ENCODE data around the gene CASKIN1. TPM values are rescaled to one million over a fixed set of nuclear protein-coding genes. Genes with fewer than 3 reads are reported as not detected.

The CASKIN1 gene
- total RNA-seq, 1 donor from 2014 or later: under 0.01 TPM

DNA sequence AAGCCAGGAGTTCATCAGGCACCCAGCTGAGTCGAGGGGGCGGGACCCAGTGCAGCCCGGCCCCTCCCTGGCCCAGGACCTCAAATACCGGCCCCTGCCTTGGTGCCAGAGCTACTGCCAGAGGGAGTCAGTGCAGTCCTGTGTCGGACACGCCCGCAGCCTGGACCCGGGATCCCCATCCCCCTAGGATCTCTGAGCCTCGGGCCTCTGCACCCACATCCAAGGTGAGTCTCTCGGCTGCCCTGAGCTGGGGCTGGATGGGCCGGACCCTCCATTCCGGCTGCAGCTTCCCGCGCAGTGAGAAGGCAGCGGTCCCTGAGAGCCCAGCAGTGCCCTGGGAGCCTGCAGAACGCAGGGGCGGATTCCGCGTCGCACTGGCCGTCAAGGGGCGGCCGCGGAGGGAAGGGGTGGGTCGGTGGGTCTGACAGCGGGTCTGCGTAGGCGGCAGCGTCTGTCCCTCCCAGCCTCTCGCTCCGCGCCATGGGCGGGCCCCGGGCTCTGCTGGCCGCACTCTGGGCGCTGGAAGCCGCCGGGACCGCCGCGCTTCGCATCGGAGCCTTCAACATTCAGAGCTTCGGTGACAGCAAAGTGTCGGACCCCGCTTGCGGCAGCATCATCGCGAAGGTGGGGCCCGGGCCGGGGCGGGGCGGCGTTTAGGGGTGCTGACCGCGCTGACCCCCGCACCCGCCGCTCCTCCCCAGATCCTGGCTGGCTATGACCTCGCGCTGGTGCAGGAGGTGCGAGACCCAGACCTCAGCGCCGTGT is 40.1 kb upstream of the CASKIN1 start, which contains the start of gene DNASE1L2:
Gene DNASE1L2 (plus strand): TSS at position 108 of the 765 bp plus-strand sequence. CDS start 373 bp downstream, at position 481.
- TF ChIP-seq, protein P1, sequence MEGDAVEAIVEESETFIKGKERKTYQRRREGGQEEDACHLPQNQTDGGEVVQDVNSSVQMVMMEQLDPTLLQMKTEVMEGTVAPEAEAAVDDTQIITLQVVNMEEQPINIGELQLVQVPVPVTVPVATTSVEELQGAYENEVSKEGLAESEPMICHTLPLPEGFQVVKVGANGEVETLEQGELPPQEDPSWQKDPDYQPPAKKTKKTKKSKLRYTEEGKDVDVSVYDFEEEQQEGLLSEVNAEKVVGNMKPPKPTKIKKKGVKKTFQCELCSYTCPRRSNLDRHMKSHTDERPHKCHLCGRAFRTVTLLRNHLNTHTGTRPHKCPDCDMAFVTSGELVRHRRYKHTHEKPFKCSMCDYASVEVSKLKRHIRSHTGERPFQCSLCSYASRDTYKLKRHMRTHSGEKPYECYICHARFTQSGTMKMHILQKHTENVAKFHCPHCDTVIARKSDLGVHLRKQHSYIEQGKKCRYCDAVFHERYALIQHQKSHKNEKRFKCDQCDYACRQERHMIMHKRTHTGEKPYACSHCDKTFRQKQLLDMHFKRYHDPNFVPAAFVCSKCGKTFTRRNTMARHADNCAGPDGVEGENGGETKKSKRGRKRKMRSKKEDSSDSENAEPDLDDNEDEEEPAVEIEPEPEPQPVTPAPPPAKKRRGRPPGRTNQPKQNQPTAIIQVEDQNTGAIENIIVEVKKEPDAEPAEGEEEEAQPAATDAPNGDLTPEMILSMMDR (IDR thresholded peaks at IDR 0.05; ENCODE audit: insufficient read depth, low read length, severe bottlenecking): no peak
- DNase-seq (ENCODE audit: low read depth): no peak
- H3K4me3 ChIP-seq (ENCODE audit: low read depth, low read length): peak within 1 kb of the TSS; percentile 10

DNA sequence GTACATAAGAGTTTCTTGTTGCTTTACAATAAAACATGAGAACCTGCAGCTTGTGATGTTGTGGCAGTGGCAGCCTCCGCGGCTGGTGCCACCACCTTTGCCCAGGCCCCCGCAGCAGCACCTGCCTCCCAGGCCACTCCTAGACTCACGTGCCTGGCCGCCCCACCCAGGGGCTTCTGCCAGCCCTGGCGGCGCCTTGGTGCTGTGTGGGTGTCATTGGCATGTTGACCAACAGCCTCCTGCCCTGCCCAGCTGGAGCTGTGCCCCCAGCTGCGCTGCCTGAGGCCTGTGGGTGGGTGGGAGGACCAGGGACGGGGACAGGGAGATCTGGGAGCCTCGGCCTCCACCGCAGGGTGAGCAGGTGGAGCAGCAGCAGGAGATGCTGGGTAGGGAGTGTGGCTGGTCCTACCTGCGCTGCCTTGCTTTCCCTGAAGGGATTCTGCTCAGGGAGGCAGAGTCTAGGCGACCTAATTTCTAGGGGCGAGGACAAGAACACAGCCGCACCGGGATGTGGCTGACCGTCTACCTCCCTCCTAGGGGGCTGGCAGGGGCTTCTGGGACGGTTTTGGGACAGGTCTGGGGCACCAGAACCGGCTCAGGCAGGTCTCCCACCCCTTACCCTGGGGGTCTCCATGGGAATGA is 39.4 kb upstream of the CASKIN1 start:
- no peak overlapping the region for H3K4me3 ChIP-seq (ENCODE audit: low read depth, low read length)
- H3K36me3 ChIP-seq (ENCODE audit: control insufficient read depth, insufficient read depth, low read length): peaks cover 26% of the 10 kb centered on the region

More for the DNA sequence above, 40.1 kb upstream of the CASKIN1 start, which contains the start of gene DNASE1L2:
- peaks cover 16% of the 10 kb centered on the region for H3K27me3 ChIP-seq (ENCODE audit: control insufficient read depth, insufficient read depth, low read length)
- H3K36me3 ChIP-seq (ENCODE audit: control insufficient read depth, insufficient read depth, low read length): peaks cover 25% of the 10 kb centered on the region
- FAIRE-seq: no peak

DNA sequence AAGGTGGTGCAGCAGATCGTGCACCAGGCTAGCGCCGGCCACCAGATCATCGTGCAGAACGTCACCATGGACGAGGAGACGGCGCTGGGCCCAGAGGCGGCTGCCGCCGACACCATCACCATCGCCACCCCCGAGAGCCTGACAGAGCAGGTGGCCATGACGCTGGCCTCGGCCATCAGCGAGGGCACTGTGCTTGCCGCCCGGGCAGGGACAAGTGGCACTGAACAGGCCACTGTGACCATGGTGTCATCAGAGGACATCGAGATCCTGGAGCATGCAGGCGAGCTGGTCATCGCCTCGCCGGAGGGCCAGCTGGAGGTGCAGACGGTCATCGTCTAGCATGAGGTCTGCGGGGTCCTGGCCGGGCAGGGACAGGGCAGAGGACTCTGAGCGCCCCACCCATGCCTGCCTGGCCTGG is 38.8 kb upstream of the CASKIN1 start:
- H3K27me3 ChIP-seq (ENCODE audit: control insufficient read depth, insufficient read depth, low read length): peaks cover 16% of the 10 kb centered on the region
- H3K36me3 ChIP-seq (ENCODE audit: control insufficient read depth, insufficient read depth, low read length): peaks cover 26% of the 10 kb centered on the region
- H3K4me3 ChIP-seq (ENCODE audit: low read depth, low read length): no peak overlapping the region
- FAIRE-seq (no peak), DNase-seq (ENCODE audit: low read depth) (no peak)
- TF ChIP-seq, protein P1 (IDR thresholded peaks at IDR 0.05; ENCODE audit: insufficient read depth, low read length, severe bottlenecking): no peak

More for the DNA sequence above, 39.4 kb upstream of the CASKIN1 start:
- FAIRE-seq: no peak
- peaks cover 16% of the 10 kb centered on the region for H3K27me3 ChIP-seq (ENCODE audit: control insufficient read depth, insufficient read depth, low read length)
- no peak for DNase-seq (ENCODE audit: low read depth)
- TF ChIP-seq, protein P1 (IDR thresholded peaks at IDR 0.05; ENCODE audit: insufficient read depth, low read length, severe bottlenecking): no peak

DNA sequence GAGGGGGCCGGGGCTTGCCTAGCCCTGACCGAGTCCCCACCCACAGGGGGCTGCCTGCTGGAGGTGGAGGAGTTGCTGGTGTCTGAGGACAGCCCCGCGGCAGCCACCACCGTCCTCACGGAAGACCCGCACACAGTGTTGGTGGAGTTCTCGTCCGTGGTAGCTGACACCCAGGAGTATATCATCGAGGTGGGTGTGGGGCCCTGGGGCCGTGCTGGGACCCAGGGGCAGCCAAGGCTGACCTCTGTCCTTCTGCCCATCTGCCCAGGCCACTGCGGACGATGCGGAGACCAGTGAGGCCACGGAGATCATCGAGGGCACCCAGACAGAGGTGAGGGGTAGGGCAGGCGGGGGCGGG is 38.4 kb upstream of the CASKIN1 start:
- peaks cover 26% of the 10 kb centered on the region for H3K36me3 ChIP-seq (ENCODE audit: control insufficient read depth, insufficient read depth, low read length)
- FAIRE-seq (no peak), DNase-seq (ENCODE audit: low read depth) (no peak)
- H3K4me3 ChIP-seq (ENCODE audit: low read depth, low read length): no peak overlapping the region
- peaks cover 16% of the 10 kb centered on the region for H3K27me3 ChIP-seq (ENCODE audit: control insufficient read depth, insufficient read depth, low read length)
- TF ChIP-seq, protein P1 (IDR thresholded peaks at IDR 0.05; ENCODE audit: insufficient read depth, low read length, severe bottlenecking): no peak

DNA sequence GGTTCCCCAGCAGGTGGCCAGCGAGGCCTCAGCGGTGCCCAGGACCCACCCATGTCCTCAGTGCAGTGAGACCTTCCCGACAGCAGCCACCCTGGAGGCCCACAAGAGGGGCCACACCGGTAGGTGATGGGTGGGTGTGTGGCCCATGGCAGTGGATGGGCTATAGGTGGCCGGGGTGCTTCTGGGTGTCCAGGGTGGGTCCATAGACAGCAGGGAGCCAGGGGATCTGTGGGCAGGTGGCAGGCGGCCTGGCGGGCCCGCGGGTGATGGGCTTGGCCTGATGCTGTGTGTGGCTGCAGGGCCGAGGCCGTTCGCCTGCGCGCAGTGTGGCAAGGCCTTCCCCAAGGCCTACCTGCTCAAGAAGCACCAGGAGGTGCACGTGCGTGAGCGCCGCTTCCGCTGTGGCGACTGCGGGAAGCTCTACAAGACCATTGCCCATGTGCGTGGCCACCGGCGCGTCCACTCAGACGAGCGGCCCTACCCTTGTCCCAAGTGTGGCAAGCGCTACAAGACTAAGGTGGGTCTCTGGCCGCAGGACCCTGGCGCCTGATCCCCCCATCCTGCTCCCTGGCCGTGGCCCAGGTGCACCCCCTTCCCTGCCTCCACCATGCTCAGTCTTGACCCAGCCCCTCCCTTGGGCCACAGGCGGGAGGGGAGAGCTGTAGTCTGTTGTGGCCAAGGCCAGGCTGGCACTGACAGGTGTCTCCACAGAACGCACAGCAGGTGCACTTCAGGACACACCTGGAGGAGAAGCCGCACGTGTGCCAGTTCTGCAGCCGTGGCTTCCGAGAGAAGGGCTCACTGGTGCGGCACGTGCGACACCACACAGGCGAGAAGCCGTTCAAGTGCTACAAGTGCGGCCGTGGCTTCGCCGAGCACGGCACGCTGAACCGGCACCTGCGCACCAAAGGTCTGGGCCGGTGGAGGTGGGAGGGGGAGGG is 37.7 kb upstream of the CASKIN1 start:
- FAIRE-seq: no peak
- DNase-seq (ENCODE audit: low read depth): no peak

More for the DNA sequence above, 37.7 kb upstream of the CASKIN1 start:
- H3K4me3 ChIP-seq (ENCODE audit: low read depth, low read length): no peak overlapping the region
- peaks cover 31% of the 10 kb centered on the region for H3K36me3 ChIP-seq (ENCODE audit: control insufficient read depth, insufficient read depth, low read length)
- H3K27me3 ChIP-seq (ENCODE audit: control insufficient read depth, insufficient read depth, low read length): peaks cover 16% of the 10 kb centered on the region
- TF ChIP-seq, protein P1 (IDR thresholded peaks at IDR 0.05; ENCODE audit: insufficient read depth, low read length, severe bottlenecking): no peak

All from bronchial epithelial cell (primary cell).